Loucy (cell line): ENCODE data around the gene H6PD.

ENCODE experiments used
- EZH2phosphoT487 ChIP-seq: fragments of 200-600 bp; IDR thresholded peaks from 2 replicates; pipeline ENCODE4 v1.6.1; 2018; ENCODE audit warnings: antibody characterized with exemption, mild to moderate bottlenecking, moderate library complexity, borderline replicate concordance
- TF ChIP-seq, protein P1 (sequence below): fragments of 200-600 bp; sonication (generic); conservative IDR thresholded peaks from 2 replicates; pipeline ENCODE4 v1.5.1; 2014; ENCODE audit warnings: mild to moderate bottlenecking, antibody characterized with exemption, low read length

DNA sequence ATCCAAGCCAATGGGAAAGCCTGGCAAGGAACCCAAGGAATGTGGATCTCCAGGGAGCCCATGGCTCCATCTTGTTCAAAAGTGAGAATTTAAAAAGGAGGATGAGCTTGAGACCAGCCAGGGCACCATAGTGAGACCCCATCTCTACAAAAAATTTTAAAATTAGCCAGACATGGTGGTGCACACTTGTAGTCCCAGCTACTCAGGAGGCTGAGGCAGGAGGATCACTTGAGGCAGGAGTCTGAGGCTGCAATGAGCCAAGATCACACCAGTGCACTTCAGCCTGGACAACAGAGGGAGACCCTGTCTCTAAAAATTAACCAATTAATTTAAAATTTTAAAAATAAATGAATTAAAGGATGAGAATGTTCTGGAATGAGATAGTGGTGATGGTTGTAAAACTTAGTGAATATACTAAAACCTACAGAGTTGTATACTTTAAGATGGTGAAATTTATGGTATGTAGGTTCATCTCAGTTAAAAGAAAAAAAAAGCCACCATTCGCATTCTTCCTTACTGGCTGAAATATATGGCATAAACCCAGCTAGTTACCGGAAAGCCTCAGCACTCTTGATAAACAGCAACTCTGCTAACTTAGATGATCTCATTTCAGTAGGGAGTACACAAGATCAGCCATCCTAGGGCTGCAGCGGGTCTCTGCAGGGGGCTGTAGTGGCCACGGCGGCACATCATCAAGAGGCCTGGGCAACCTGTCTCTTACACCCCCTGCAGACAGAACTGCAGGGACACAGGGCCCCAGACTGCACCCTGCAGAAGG is 48.3 kb upstream of the H6PD start:
- TF ChIP-seq, protein P1, sequence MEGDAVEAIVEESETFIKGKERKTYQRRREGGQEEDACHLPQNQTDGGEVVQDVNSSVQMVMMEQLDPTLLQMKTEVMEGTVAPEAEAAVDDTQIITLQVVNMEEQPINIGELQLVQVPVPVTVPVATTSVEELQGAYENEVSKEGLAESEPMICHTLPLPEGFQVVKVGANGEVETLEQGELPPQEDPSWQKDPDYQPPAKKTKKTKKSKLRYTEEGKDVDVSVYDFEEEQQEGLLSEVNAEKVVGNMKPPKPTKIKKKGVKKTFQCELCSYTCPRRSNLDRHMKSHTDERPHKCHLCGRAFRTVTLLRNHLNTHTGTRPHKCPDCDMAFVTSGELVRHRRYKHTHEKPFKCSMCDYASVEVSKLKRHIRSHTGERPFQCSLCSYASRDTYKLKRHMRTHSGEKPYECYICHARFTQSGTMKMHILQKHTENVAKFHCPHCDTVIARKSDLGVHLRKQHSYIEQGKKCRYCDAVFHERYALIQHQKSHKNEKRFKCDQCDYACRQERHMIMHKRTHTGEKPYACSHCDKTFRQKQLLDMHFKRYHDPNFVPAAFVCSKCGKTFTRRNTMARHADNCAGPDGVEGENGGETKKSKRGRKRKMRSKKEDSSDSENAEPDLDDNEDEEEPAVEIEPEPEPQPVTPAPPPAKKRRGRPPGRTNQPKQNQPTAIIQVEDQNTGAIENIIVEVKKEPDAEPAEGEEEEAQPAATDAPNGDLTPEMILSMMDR = no peak
- no peak for TF ChIP-seq EZH2phosphoT487
